HG03521 (cell line): ENCODE results near the gene CHRNA3.

Experiments
- ATAC-seq: cut with Tn5 transposase; IDR thresholded peaks from one replicate; pipeline ENCODE4 v1.9.1; 2021; ENCODE audit warnings: mild to moderate bottlenecking, moderate library complexity; ENCODE audit not compliant: unreplicated experiment

Gene CHRNA3

DNA sequence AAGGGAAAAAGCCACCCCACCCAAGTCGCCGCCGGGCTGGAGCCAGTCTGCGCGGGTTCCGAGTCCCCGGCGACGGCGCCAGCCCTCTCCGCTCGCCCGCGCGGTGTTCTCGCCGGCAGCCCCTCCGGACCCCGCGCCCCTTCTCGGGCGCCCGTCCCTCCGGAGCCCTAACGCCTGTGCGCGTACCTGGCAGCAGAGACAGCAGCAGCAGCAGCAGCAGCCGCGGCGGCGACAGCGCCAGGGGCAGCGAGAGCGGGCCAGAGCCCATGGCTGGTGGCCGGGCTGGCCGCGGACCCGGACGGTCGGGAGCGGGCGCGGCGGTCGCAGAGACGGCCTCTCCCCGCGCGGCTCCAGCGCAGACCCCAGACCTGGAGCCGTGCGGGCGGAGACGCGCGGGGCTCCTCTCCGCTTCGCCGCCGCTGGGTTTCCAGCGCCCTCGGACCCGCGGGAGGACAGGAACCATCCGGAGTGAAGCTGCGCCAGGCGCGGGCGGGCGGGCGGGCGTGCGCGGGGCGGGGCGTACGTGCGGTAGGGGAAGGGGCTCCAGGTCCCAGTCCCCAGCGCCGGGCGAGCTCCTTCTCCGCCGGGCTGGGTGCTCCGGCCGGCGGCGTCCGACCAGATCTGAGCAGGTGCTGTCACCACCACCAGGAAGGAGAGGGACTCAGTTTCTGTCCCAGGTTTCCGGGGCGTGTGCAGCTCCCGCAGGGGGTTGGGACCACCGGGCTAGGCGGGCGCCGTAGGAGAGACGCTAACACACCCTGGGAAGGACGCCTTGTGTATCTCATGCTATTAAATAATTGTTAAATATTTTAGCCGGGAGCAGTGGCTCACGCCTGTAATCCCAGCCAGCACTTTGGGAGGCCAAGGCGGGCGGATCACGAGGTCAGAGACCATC is at the start of gene CHRNA3:
CHRNA3 (minus strand) TSS at position 470 of the 895 bp plus-strand sequence; CDS start at position 268, 202 bp downstream.
- ATAC-seq = no peak

DNA sequence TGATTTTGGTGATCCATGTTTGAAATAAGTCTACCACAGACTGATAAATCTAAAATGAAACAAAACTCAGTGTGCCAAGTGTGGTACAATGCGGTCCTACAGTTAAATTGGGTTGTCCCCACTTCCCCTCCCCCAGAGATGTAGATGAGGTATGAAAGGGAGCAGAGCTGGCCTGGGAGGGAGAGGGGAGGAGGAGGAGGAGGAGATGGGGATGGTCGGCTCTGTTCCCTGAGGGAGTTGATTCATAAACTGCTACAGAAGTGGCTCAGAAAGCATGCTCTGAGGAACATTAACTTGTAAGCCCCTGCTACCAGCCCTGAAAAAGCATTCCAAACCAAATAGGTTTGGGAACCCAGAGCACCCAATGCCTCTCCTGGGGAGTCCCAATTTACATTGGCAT is 48.2 kb upstream of the CHRNA3 start:
- no peak for ATAC-seq

DNA sequence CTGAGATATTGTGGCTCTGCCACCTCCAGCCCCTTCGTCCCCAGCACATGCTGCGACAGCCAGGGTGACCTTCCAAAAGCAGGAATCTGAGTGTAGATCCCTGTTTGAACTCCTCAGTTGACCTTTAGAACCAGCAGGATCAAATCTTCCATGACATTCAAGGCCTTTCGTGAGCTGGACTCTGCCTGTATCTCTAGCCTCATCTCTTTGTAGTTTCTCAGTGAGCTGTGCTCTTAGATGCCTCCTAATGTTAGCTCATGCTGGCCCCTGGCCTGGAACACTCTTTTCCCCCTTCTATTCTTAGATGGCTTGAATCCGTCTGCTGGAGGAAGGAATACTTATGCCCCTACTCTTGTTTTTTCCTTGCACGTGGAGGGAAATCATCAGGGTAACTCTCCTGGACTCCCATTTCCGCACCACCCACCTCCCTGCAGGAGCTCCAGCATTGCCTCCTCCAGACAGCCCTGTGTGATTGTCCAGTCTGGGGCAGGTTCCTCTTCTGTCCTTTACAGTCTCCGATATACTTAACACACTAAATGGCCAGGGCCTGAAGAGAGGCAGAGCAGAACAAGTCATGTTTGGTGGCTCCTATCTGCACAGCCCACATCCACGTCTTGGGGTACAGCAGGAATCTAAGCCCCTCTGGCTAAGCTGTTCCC is 46.9 kb upstream of the CHRNA3 start:
- ATAC-seq = no peak

DNA sequence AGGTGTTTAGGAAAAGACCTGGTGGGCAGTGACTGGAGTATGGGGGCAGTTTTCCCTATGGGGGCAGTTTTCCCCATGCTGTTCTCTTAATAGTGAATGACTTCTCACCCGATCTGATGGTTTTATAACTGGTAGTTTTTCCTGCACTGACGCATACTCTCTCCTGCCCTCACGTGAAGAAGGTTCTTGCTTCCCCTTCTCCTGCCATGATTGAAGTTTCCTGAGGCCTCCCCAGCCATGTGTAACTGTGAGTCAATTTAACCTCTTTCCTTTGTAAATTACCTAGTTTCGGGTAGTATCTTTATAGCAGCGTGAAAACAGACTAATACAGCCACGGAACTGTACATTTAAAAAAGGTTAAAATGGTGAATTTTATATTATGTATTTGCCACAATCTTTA is 45.2 kb upstream of the CHRNA3 start:
- ATAC-seq = no peak

DNA sequence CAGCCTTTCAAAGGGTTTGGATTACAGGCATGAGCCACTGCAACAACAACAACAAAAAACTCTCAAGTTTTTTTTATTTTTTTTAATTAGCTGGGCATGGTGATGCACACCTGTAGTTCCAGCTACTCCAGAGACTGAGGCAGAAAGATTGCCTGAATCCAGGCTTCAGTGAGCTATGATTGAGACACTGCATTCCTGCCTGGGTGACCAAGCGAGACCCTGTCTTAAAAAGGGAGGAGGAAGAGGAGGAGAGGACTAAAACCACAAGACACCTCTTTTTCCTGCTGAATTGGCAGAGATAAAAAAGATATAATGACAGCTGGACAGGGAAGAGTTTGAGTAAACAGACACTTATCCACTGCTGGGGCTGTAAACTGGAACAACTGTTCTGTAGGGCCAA is 42.9 kb upstream of the CHRNA3 start:
- no peak for ATAC-seq

DNA sequence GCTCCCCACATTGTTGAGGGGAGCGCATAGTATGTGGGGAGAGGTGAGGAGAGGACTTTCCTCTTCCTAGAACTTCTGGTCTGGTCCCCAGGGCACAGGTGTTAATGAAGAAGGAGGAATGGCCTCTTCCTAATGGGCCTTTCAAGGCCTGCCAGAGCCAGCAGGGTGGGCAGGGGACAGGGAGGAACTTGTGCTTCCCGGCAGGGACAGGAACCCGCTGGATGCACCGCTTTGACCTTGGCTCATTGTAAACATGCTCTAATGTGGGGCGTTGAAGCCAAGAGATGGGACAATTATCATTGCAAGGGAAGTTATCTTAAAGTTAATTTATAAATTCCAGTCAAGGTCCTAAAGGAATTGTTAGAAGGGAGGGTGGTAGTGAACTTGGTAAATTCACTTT is 41.2 kb upstream of the CHRNA3 start:
- ATAC-seq = no peak

DNA sequence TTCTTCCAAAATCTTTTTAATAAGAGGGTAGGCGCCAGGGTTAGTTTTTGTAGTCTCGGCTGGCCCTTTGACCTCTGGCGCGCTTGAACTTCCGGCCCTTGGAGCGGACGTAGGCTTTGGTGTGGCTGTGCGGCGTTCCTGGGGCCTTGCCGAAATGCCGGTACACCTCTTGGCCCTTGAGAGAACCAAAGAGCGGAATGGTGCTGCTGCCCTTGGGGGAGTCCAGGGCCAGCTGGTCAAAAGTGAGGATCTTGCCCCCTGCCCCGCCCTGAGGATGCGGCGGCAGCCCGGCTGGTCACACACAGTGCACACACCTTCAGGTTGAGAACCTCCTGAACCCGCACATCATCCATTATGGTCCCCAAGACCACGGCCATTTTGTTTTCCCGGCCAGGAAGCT is 40.2 kb upstream of the CHRNA3 start:
- no peak for ATAC-seq

DNA sequence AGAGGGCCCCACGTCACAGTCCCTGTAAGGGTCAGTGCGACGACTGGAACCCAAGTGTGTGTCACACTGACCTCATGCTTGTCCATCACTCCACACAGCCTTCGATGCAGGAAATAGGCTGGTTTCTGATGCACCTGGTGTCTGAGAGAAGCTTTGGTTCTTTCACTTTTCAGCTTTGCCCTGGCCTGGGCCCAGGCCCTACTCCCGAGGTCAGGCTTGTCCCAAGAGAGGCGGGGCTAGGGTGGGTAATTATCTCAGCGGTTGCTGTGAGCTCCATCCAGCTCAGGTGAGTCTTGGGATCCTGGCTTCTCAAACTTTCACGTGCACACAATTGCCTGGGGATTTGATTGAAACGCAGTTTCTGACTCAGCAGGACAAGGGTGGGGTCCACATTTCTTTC is 39.8 kb upstream of the CHRNA3 start:
- no peak for ATAC-seq

DNA sequence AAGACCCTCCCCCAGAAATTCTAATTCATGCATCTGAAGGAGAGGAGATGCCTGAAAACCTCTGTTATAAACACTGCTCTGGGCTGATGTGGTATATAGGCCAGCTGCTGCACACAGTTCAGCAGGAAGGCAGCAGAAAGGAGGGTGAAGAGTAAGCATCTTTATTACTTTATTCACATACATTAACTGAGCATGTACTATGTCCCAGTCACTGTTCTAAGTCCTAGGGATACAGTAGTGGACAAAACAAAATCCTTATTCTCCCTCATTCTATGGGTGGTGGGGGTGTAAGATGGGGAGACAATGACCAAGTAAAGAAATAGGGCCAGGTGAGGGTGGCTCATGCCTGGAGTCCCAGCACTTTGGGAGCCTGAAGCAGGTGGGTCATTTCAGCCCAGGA is 38.0 kb upstream of the CHRNA3 start:
- no peak for ATAC-seq

DNA sequence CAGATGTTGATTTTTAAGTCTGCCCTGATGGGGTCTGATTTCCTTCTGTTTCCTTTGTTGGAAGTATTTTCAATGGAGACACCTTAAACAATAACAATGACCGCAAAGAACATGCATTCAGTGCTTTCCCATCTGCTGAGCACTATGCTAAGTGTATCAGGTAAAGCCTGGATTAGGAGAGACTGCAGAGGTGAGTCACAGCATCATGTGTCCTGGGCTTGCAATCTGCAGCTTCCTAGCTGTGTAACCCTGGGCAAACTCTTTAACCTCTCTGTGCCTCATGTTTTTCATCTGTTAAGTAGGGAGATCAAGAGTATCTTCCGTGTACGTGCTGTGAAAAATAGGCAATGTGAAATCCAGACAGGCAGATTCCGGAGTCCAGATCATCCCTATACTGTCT is 33.5 kb upstream of the CHRNA3 start:
- no peak for ATAC-seq

DNA sequence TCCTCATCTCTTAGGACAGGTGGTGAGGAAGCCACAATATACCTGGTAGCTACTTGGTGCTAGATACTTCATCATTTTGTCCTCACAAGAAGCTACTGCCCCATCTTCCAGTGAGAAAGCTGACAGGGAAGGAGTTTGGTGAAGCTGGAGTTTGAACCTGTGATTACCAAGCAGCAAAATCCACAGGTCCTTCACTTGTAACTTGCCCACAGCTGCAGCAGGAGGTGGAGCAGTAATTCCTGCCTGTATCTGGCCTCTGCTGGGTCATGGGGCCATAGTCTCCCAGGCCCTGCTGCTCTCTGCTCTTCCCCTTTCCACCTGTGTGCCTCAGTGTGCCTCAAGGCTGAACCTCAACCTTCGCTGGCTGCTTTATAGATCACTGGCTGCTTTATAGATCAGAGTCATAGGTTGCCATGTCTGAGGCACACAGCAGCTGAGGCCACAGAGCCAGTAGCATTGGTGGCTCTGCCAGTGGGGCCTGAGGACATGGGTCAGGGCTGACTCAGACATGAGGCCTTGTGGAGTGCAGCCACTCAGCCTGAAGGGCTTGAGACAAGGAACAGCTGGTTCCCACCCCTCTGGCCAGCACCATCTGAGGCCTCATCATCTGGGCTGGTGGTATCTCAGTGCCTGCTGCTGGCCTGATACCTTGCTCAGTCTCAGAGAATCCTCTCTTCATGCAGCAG is 31.3 kb upstream of the CHRNA3 start:
- no peak for ATAC-seq

DNA sequence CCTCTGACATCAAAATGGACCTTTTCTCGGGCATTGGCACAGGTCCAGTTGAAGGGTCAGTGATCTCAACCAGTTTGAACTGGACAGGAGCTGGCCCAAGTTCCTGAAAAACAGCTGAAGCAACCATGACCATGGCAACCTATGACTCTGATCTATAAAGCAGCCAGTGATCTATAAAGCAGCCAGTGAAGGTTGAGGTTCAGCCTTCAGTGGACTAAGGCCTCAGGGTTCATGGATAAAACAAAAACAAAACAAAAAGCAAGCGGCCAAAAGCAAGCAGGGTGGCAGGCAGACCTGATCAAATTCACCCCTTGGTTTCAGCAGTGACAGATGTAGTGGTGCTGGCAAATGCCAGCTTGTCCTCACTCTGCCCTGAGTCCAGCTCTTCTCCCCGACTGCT is 30.2 kb upstream of the CHRNA3 start:
- ATAC-seq = no peak

DNA sequence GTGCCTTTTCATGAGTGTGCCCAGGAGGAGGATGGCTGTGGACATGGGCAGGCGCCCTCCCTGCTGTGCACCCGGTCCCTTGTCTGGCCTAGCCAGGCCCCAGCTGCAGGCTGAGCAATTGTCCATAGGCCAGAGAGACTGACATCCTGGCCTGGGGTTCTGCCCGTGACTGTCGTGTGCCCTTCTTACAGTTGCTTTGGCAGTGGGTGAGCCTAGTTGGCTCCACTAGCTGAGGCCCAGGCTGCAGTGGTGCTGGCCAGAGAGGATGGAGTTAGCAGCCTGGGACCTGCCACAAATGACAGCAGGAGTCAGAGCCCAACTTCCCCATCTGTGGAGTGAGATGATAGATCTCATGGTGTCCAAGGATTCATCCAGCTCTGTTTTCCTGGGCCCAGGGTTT is 29.2 kb upstream of the CHRNA3 start:
- ATAC-seq = no peak

DNA sequence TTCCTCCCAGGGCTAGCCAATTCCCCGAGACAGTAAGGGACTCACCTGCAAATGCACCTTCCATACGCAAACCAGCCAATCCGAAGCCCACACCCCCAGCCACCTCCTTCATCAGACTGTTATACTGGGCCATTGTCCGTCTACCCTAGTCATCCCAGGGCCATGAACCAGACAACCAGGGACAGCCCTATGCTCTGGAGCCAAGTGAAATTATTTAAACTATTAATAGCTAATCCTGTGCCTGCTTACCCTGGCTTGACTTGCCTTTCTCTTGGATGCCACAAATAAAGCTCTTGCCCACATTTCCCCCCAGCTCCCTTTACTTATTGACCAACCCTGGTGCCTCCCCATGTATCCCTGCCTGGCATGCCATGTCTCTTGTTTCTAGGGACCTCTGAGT is 24.2 kb upstream of the CHRNA3 start:
- ATAC-seq = no peak

DNA sequence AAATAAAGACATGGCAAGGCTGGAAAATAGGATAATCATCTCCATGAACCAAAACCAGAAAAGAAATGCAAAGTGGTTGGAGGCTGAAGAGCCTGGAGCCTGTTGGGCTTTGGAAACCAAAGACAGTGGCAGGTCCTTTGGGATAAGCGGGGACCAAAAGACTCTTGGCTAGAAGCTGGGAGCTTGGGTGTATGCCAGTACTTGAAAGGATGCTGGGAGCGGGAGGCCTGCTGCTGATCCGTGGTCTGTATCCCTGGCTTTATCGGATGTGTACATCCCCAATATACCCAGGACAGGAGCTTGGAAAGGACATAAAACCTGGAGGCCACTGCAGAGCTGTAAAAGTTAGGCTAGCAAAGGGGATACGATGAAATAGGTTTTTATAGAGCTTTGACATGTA is 21.5 kb upstream of the CHRNA3 start:
- ATAC-seq = no peak

DNA sequence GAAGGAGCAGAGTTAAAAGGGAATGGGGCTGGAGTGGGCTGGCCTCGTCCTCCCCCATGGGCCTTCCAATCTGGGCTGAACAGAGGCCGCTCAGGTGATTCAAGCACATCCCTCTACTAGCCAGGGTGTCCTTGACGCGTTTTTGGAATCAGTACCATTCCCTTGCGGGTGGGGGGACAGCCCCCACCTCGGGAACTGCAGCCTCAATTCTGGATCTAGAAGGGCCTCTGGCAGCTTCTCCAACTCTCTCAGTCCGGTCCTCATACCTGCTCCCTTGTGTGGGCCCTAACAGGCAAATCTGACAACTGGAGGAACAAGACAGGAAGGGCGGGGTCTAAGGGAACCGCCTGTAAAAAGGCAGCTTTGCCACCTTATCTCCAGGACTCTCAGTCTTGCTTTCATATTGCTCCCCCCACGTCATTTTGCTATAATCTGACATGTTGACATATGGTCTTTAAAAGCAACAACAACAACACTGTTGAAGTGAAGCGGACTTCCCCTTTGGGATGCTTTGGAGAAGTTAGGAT is 21.0 kb upstream of the CHRNA3 start:
- ATAC-seq = no peak

DNA sequence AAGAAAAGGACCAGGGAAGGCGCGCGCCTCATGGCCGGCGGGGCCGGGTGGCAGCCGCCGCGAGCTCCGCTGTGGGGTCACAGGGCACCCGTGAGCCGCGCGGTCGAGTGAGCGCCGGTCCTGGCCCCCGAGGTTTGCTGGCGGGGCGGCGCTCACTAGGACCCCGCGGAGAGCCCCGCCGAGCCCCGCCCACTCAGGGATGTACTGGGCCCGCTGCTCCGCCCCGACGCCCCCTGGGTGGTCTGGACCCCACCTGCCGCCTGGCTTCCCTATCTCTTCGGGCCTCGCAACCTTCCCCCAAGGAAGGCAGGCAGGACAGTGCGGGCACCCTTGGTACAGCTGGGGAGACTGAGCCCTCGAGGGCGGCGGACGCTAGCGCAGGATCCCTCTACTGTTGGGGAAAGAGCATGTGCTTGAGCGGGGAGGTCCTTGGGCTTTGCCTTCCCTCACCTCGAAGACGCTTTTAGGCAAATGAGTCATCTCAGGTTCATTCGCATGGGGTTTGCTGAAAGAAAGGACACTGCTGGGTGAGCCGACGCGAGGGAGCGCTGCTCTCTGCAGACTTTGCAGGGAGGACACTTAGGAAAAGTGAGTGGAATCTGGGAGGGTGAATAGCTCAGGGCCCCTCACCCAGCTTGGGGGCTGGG is 20.4 kb upstream of the CHRNA3 start, which contains the start of gene CHRNB4:
CHRNB4 (minus strand) TSS at position 109 of the 647 bp plus-strand sequence; CDS start at position 32, 77 bp downstream.
- no peak for ATAC-seq

DNA sequence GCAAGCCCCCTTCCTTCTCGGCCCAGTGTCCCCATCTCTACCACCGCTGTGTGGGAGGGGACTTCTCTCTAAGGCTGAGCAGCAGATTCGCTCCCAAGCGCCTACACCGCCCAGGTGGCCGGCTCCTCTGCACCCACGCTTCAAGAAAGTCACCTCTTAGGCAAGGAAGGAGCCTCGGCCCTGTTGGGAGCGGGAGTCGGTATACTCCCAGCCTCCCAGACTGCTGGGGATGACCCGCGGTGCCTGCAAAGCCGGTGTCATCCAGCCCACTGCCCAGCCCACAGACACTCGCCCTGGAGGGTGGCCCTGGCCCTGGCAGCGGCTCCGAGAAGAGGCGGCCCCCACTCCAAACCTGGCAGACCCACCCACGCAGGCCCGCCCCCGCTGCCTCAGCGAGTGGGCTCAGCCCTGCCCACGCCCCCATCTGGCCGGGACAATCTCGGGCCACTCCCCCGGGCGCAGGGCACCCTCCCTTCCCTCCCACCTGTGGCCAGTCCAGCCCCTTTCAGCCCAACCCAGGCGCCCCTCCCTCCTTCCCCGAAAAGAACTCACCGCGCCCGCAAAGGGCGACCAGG is 19.8 kb upstream of the CHRNA3 start:
- no peak for ATAC-seq

DNA sequence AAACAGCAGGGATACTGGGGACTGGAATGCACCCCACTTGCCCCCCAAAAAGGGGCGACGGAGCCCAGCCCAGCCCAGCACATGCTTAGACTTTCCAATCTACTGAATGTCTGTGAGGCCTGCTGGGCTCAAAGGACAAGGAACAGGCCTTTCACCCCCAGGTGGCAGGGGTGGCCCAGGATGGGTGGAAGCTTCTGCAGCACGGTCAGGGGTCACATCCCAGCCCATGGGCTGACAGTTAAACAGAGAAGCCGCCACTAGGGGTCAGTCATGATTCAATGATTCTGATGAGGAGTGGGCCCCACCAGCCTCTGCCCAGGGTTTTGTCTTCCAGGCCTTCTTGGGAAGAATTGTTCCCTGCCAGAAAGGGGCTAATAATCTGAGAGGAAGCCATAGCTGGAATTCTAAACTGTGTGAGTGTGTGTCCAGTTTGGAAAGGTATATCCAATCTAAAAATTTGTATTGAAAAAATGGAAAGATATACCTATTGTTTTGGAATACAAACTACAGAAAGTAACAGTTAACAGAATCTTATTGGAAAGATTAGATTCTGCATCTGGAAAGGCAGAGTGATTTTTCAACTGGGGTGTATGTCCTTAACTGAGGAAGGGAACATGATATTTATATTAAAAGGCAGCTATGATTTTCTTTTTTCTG is 18.0 kb upstream of the CHRNA3 start:
- no peak for ATAC-seq

DNA sequence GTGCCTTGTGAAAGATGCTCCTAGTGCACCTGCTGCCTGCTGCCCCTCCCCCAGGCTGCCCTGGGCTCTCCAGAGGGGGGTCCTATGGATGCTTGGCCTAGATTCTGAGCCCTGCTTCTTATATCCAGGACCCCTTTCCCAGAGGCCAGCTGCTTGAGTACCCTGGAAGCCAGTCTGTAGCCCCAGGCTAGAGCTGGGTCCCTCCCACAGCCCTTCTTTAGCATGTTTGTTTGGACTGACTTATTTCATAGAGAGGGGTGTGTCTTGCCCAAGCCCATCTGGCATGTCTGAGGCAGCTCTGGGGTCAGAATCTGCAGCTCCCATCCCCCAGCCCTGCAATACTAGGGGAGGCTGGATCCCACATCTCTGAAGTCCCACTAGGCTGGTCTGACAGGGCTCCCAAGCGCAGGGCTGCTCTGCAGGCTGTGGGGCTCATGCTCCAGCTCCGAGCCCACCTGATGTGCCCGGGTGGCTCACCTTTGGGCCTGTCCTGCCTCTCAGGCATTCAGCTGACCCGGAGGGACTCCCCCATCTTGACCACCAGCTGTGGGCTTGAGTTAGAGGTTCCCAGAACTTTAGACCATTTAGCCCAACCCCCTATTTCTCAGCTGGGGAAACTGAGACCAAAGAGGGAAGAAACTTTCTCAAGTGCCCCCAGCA is 17.1 kb upstream of the CHRNA3 start:
- ATAC-seq = no peak
